Measurements from ENCODE around the gene PRRC2B.

- TF ChIP-seq, protein P1, sequence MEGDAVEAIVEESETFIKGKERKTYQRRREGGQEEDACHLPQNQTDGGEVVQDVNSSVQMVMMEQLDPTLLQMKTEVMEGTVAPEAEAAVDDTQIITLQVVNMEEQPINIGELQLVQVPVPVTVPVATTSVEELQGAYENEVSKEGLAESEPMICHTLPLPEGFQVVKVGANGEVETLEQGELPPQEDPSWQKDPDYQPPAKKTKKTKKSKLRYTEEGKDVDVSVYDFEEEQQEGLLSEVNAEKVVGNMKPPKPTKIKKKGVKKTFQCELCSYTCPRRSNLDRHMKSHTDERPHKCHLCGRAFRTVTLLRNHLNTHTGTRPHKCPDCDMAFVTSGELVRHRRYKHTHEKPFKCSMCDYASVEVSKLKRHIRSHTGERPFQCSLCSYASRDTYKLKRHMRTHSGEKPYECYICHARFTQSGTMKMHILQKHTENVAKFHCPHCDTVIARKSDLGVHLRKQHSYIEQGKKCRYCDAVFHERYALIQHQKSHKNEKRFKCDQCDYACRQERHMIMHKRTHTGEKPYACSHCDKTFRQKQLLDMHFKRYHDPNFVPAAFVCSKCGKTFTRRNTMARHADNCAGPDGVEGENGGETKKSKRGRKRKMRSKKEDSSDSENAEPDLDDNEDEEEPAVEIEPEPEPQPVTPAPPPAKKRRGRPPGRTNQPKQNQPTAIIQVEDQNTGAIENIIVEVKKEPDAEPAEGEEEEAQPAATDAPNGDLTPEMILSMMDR (IDR thresholded peaks at IDR 0.05; ENCODE audit: poor library complexity): no peak
- TF ChIP-seq EZH2phosphoT487 (IDR thresholded peaks at IDR 0.05; ENCODE audit: low read depth, severe bottlenecking, unreplicated experiment): no peak
- no peak for TF ChIP-seq EZH2 (IDR thresholded peaks at IDR 0.05; ENCODE audit: borderline replicate concordance)
Measured at GRCh38 chr9:131448818-131449217, 54.9 kb downstream of the PRRC2B start.
